Brain microvascular endothelial cell (primary cell): ENCODE results near the gene ARHGAP25.

Experiments used
- DNase-seq: peaks from one replicate; pipeline ENCODE4 v3.0.0-alpha.2; 2020
- H3K27ac ChIP-seq: fragments of 250-450 bp; sonication (Bioruptor Pico); 2 replicates; pipeline ENCODE4 v1.5.1; 2020; ENCODE audit warnings: mild to moderate bottlenecking, moderate library complexity
- H3K27me3 ChIP-seq: fragments of 250-450 bp; sonication (Bioruptor Pico); replicated peaks from 2 replicates; pipeline ENCODE4 v1.5.1; 2020; ENCODE audit warnings: mild to moderate bottlenecking
- H3K36me3 ChIP-seq: fragments of 250-450 bp; sonication (Bioruptor Pico); replicated peaks from 2 replicates; pipeline ENCODE4 v1.5.1; 2020; ENCODE audit warnings: mild to moderate bottlenecking
- H3K4me3 ChIP-seq: 2 replicates; pipeline ENCODE4 v1.5.1; 2011; ENCODE audit warnings: low read depth, mild to moderate bottlenecking, control low read depth, low read length, moderate library complexity
- CTCF ChIP-seq: IDR thresholded peaks from 2 replicates; pipeline ENCODE4 v1.5.1; 2011; ENCODE audit warnings: low read depth, mild to moderate bottlenecking, moderate library complexity, low read length, control low read depth, inconsistent platforms; ENCODE audit errors: missing control alignments
- in situ Hi-C: cut with HindIII; loops from 2 replicates; pipeline ENCODE4 v1.10.0; 2017; ENCODE audit warnings: low sequenced_read_pairs, low pct_ligation_motif_present

The ARHGAP25 gene

GRCh38 chr2:68750592-68751396 is 16.2 kb downstream of the ARHGAP25 start:
- Histone ChIP-seq H3K36me3 (no peaks in the 10 kb centered on the region), H3K27ac (no peak overlapping the region), H3K27me3 (no peaks in the 10 kb centered on the region), H3K4me3 (no peak overlapping the region)
- TF ChIP-seq CTCF = no peak
- no peak for DNase-seq
- in situ Hi-C loops = no loop called here

- peak; percentile 96 for TF ChIP-seq CTCF
- no peaks in the 10 kb centered on the region for H3K27me3 ChIP-seq
- in situ Hi-C loops = no loop called here
- H3K4me3 ChIP-seq = no peak overlapping the region
- H3K27ac ChIP-seq = no peak overlapping the region
- no peaks in the 10 kb centered on the region for H3K36me3 ChIP-seq
- DNase-seq = peak; percentile 78
These were observed 17.1 kb downstream of the ARHGAP25 start for GRCh38 chr2:68751397-68752339.

- Histone ChIP-seq H3K27me3 (no peaks in the 10 kb centered on the region), H3K36me3 (no peaks in the 10 kb centered on the region), H3K4me3 (no peak overlapping the region), H3K27ac (no peak overlapping the region)
- no peak for TF ChIP-seq CTCF
- in situ Hi-C loops = no loop called here
- no peak for DNase-seq
These were observed 18.7 kb downstream of the ARHGAP25 start for GRCh38 chr2:68753318-68753717.

- no peak overlapping the region for H3K4me3 ChIP-seq
- TF ChIP-seq CTCF = no peak
- no peak for DNase-seq
- no peaks in the 10 kb centered on the region for H3K27me3 ChIP-seq
- no peak overlapping the region for H3K27ac ChIP-seq
- H3K36me3 ChIP-seq = no peaks in the 10 kb centered on the region
- in situ Hi-C loops = no loop called here
These were observed 20.5 kb downstream of the ARHGAP25 start for GRCh38 chr2:68755071-68755470.

- TF ChIP-seq CTCF = no peak
- H3K4me3 ChIP-seq = no peak overlapping the region
- no peak overlapping the region for H3K27ac ChIP-seq
- in situ Hi-C loops = no loop called here
- DNase-seq = no peak
- H3K36me3 ChIP-seq = no peaks in the 10 kb centered on the region
- H3K27me3 ChIP-seq = no peaks in the 10 kb centered on the region
These were observed 21.6 kb downstream of the ARHGAP25 start for GRCh38 chr2:68756178-68756577.
